ENCODE measurements around the gene PPP1R14D. TPM values are rescaled to one million over a fixed set of nuclear protein-coding genes. Genes with fewer than 3 reads are reported as not detected.

The PPP1R14D gene
- total RNA-seq, 4 donors from 2014 or later: not detected

DNA sequence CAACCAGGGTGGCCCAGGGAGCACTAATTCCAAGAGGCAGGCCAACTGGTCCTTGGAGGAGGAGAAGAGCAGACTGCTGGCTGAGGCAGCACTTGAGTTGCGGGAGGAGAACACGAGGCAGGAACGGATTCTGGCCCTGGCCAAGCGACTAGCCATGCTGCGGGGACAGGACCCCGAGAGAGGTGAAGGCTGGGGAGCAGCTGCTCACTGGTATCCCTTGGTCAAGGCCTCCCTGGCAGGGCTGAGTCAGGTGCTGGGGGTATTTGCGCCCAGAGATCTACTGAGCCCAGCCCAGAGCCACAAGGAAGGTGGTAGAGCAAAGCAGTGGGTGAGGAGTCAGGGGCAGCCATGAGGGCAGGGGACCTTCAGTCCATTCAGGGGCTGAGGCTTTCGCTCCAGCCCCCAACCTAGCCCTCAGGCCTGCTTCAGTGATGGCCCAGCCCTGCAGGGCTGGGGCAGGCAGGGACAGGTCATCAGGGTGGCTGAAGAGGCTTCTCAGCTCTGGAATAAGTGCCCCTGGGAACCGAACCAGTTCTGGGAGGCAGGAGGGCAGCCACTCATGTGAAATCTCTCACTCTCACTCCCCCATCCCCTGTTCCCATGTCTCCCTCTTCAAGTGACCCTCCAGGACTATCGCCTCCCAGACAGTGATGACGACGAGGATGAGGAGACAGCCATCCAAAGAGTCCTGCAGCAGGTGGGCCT lies 15.6 kb downstream of the PPP1R14D start:
- no peak for DNase-seq (ENCODE audit: extremely low spot score)
- intact Hi-C loops (cut with DNase I): no loop called here
- H3K36me3 ChIP-seq: peaks cover 7 to 61% (median 49%) of the 10 kb centered on the region in 4 donors

DNA sequence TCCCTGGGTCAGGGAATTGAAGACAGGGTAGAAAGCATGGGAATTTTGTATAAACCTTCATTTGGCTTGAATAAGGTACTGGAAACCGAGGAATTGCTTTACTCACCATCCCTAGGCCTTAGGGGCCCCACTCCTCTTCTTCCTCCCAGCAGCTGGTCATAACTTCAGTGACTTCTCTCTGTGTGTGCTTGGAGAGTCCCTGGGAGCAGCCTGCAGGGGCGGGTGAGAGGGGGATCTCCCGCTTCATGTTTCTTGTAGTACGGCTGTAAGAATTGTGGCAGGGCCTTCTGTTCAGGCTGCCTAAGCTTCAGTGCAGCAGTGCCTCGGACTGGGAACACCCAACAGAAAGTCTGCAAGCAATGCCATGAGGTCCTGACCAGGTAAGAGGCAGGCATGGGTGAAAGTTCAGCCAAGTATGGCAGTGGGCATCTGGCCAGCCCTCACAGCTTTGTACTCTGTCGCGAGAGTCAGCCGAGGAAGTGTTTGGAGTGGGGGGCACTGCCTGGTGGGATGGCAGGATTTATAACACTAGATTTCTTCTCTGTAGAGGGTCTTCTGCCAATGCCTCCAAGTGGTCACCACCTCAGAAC lies 19.6 kb downstream of the PPP1R14D start:
- intact Hi-C loops (cut with DNase I): no loop called here
- Histone ChIP-seq H3K4me1 (peaks cover 21 to 33% (median 30%) of the 10 kb centered on the region in 4 donors), H3K27me3 (no peaks in the 10 kb centered on the region), H3K4me3 (no peak overlapping the region), H3K27ac (replicated peaks in 1 of 4) (no peak overlapping the region), H3K36me3 (peaks cover 7 to 41% (median 39%) of the 10 kb centered on the region in 4 donors), H3K9me3 (no peaks in the 10 kb centered on the region)
- DNase-seq (ENCODE audit: extremely low spot score): no peak
- 86% methylated on average over 8 of the region's 8 CpGs for WGBS
- no peak for TF ChIP-seq POLR2AphosphoS5 (IDR thresholded peaks at IDR 0.05)

More for the DNA sequence above, 15.6 kb downstream of the PPP1R14D start:
- no peaks in the 10 kb centered on the region for H3K9me3 ChIP-seq
- no peak overlapping the region for H3K27ac ChIP-seq (replicated peaks in 1 of 4)
- 98% methylated on average over 12 of the region's 12 CpGs for WGBS
- no peak overlapping the region for H3K4me3 ChIP-seq
- H3K27me3 ChIP-seq: no peaks in the 10 kb centered on the region
- TF ChIP-seq CTCF (IDR thresholded peaks at IDR 0.05) (no peak), POLR2AphosphoS5 (IDR thresholded peaks at IDR 0.05) (no peak), POLR2A (IDR thresholded peaks at IDR 0.05; ENCODE audit: low read depth) (no peak), EP300 (IDR thresholded peaks at IDR 0.05) (no peak)
- H3K4me1 ChIP-seq: peaks cover 8 to 13% (median 12%) of the 10 kb centered on the region in 4 donors

- TF ChIP-seq POLR2AphosphoS5 (IDR thresholded peaks at IDR 0.05) (no peak), POLR2A (IDR thresholded peaks at IDR 0.05; ENCODE audit: low read depth) (no peak), CTCF (IDR thresholded peaks at IDR 0.05) (no peak), EP300 (IDR thresholded peaks at IDR 0.05) (no peak)
- peaks cover 7 to 33% (median 30%) of the 10 kb centered on the region in 4 donors for H3K36me3 ChIP-seq
- peak overlapping the region; percentile 87 to 99 (median 93) for H3K4me3 ChIP-seq
- H3K4me1 ChIP-seq: peaks cover 21 to 43% (median 30%) of the 10 kb centered on the region in 4 donors
- H3K27me3 ChIP-seq: no peaks in the 10 kb centered on the region
- H3K9me3 ChIP-seq: no peaks in the 10 kb centered on the region
- H3K27ac ChIP-seq (replicated peaks in 1 of 4): peak overlapping the region; percentile 95 to 97 (median 96)
- DNase-seq (ENCODE audit: extremely low spot score): no peak
- WGBS: 16% methylated on average over 19 of the region's 19 CpGs
- intact Hi-C loops (cut with DNase I): loop anchor here (2.0 kb wide), 1 partner anchor 53 kb away; the partner anchor contains the start of gene RMDN3
These were observed 20.5 kb downstream of the PPP1R14D start for GRCh38 chr15:40807888-40808461.

DNA sequence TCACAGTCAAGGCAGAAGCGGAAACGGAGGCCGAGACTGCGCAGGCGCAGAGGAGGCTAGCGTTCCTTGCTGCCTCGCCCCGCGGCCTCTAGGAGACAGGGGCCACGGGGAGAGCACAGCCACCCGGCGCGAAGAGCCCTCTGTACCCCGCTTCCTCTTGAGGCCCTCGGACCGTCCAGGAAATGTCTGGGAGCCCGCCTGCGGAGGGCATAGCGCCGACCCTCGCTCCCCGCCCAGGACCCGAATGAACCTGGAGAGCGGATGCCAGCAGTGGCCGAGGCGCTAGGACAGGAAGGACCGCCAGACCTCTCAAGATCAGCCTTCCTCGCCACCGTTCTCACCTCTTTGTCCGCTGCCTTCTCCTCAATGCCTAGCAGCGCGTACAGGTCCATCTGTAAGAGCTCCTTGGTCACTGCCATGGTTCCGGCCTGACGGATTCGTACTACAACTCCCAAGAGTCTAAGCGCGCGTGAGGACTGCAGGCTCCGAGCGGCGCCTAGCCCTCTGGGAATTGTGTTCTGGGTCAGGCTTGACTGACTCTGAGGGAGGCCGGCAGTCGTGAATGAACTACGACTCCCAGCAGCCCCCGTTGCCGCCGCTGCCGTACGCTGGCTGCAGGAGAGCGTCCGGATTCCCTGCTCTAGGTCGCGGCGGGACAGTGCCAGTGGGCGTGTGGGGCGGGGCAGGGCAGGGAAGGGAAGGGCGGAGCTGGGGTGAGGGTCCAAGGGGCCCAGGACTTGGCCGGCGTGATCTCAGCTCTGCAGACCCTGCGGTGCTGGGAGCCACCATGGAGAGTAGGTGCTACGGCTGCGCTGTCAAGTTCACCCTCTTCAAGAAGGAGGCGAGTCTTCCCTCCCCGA lies 21.2 kb downstream of the PPP1R14D start, which contains the start of the genes DNAJC17 and ZFYVE19:
Gene DNAJC17 (minus strand): TSS at position 446 of the 860 bp plus-strand sequence. CDS start 27 bp downstream, at position 419.
Gene ZFYVE19 (plus strand): TSS at position 62 of the 860 bp plus-strand sequence. CDS start 501 bp downstream, at position 563.
- Histone ChIP-seq H3K4me3 (peak within 1 kb of the TSS; percentile 87 to 99 (median 93)), H3K9me3 (no peaks in the 10 kb centered on the region), H3K27me3 (no peaks in the 10 kb centered on the region), H3K27ac (replicated peaks in 1 of 4) (peak within 1 kb of the TSS; percentile 95 to 97 (median 96)), H3K36me3 (peaks cover 7 to 34% (median 28%) of the 10 kb centered on the region in 4 donors), H3K4me1 (peaks cover 25 to 49% (median 30%) of the 10 kb centered on the region in 4 donors)
- DNase-seq (ENCODE audit: extremely low spot score): peak; percentile 98
- TF ChIP-seq EP300 (IDR thresholded peaks at IDR 0.05) (no peak), CTCF (IDR thresholded peaks at IDR 0.05) (peak in 1 of 3 experiments; percentile 21), POLR2AphosphoS5 (IDR thresholded peaks at IDR 0.05) (peak; percentile 74 to 89)
- WGBS: 2% methylated on average over 25 of the region's 64 CpGs
- intact Hi-C loops (cut with DNase I): loop anchor here (2.0 kb wide), 1 partner anchor 52 kb away; the partner anchor contains the start of gene RMDN3
